GM12891 (cell line): Measurements from ENCODE around the gene PAX8.

Experiments
- POU2F2 ChIP-seq: IDR thresholded peaks from 2 replicates; pipeline ENCODE4 v1.6.1; 2011; ENCODE audit warnings: low read depth, mild to moderate bottlenecking, control low read depth, low read length, moderate library complexity
- SPI1 ChIP-seq: IDR thresholded peaks from 2 replicates; pipeline ENCODE4 v1.6.1; 2011; ENCODE audit warnings: low read depth, low read length, control low read depth
- TAF1 ChIP-seq: IDR thresholded peaks from 2 replicates; pipeline ENCODE4 v1.6.1; 2011; ENCODE audit warnings: low read depth, low read length, control low read depth

- TF ChIP-seq SPI1 = no peak
- TF ChIP-seq TAF1 = no peak
- TF ChIP-seq POU2F2 = no peak
Observed at GRCh38 chr2:113276216-113276760, 2.4 kb downstream of the PAX8 start.
